ENCODE data around the gene DOCK10. TPM values are rescaled to one million over a fixed set of nuclear protein-coding genes. Genes with fewer than 3 reads are reported as not detected.

The DOCK10 gene
- total RNA-seq, 2 donors from 2014 or later = 2.0 to 3.4 TPM

DNA sequence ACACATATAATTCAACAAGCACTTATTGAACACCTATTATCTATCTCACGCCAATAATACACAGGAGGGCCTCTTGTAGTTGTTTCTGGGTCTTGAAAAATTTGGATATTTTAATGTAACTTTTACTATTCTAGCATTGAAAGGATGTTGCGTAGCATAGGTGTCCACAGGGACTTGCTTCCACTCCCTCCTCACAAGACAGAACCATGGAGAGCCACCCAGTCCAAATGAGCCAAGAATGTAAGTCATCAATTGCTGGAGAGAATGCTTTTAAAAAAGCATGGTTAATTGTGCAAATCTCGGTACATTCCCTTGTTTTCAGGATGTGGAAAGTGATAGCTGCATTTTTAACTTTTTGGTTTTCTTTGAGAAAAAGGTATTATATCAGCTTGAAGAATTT lies 46.8 kb downstream of the DOCK10 start:
- intact Hi-C loops (cut with DNase I) = no loop called here
- no peak for DNase-seq
- Histone ChIP-seq H3K9me3 (no peaks in the 10 kb centered on the region), H3K27me3 (no peaks in the 10 kb centered on the region), H3K4me3 (no peak overlapping the region), H3K27ac (no peak overlapping the region), H3K36me3 (replicated peaks in 1 of 2; ENCODE audit: insufficient read depth in 1 of 2, low read depth in 2 of 2) (no peaks in the 10 kb centered on the region), H3K4me1 (no peaks in the 10 kb centered on the region)
- WGBS, 2 donors = 73 to 74% methylated on average over 3 of the region's 3 CpGs
- no peak for ATAC-seq
- TF ChIP-seq POLR2A (IDR thresholded peaks at IDR 0.05) (no peak), CTCF (IDR thresholded peaks at IDR 0.05) (no peak)

- Histone ChIP-seq H3K27ac (no peak overlapping the region), H3K4me3 (no peak overlapping the region), H3K9me3 (no peaks in the 10 kb centered on the region), H3K36me3 (replicated peaks in 1 of 2; ENCODE audit: insufficient read depth in 1 of 2, low read depth in 2 of 2) (no peaks in the 10 kb centered on the region), H3K27me3 (no peaks in the 10 kb centered on the region), H3K4me1 (no peaks in the 10 kb centered on the region)
- WGBS, 2 donors = 53 to 69% methylated on average over 1 of the region's 1 CpG
- TF ChIP-seq CTCF (IDR thresholded peaks at IDR 0.05) (no peak), POLR2A (IDR thresholded peaks at IDR 0.05) (no peak)
- no peak for ATAC-seq
- DNase-seq = no peak
- intact Hi-C loops (cut with DNase I) = no loop called here
These were observed 47.9 kb downstream of the DOCK10 start for GRCh38 chr2:224994242-224994823.

GRCh38 chr2:224990710-224991109 lies 51.6 kb downstream of the DOCK10 start:
- H3K9me3 ChIP-seq = no peaks in the 10 kb centered on the region
- DNase-seq = no peak
- no peak for ATAC-seq
- 76 to 80% methylated on average over 3 of the region's 3 CpGs for WGBS, 2 donors
- intact Hi-C loops (cut with DNase I) = no loop called here
- TF ChIP-seq POLR2A (IDR thresholded peaks at IDR 0.05) (no peak), CTCF (IDR thresholded peaks at IDR 0.05) (no peak)
- H3K27ac ChIP-seq = no peak overlapping the region
- H3K4me1 ChIP-seq = no peaks in the 10 kb centered on the region
- no peaks in the 10 kb centered on the region for H3K36me3 ChIP-seq (replicated peaks in 1 of 2; ENCODE audit: insufficient read depth in 1 of 2, low read depth in 2 of 2)
- H3K4me3 ChIP-seq = no peak overlapping the region
- H3K27me3 ChIP-seq = no peaks in the 10 kb centered on the region

GRCh38 chr2:224987733-224988132 lies 54.5 kb downstream of the DOCK10 start:
- Histone ChIP-seq H3K27me3 (no peaks in the 10 kb centered on the region), H3K27ac (no peak overlapping the region), H3K36me3 (replicated peaks in 1 of 2; ENCODE audit: insufficient read depth in 1 of 2, low read depth in 2 of 2) (no peaks in the 10 kb centered on the region), H3K4me1 (no peaks in the 10 kb centered on the region), H3K9me3 (no peaks in the 10 kb centered on the region), H3K4me3 (no peak overlapping the region)
- DNase-seq (no peak), ATAC-seq (no peak)
- no peak for TF ChIP-seq POLR2A (IDR thresholded peaks at IDR 0.05)
- no peak for TF ChIP-seq CTCF (IDR thresholded peaks at IDR 0.05)
- WGBS, 2 donors = 71 to 79% methylated on average over 4 of the region's 4 CpGs
- intact Hi-C loops (cut with DNase I) = no loop called here

DNA sequence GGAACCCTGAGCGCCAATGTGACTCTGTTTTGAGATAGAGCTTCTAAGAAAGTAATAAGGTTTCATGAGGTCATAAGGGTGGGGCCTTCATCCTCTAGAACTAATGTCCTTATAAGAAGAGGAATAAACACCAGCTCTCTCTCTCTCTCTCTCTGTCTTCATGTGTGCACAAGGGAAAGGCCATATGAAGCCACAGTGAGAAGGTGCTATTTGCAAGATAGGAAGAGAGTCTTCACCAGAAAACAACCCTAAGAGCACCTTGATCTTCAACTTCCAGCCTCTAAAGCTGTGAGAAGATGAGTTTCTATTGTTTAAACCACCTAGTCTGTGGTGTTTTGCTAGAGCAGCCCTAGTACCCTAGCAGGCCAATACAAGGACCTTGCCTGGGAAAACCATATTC lies 55.8 kb downstream of the DOCK10 start:
- H3K9me3 ChIP-seq = no peaks in the 10 kb centered on the region
- H3K36me3 ChIP-seq (replicated peaks in 1 of 2; ENCODE audit: insufficient read depth in 1 of 2, low read depth in 2 of 2) = no peaks in the 10 kb centered on the region
- H3K4me1 ChIP-seq = no peaks in the 10 kb centered on the region
- DNase-seq (no peak), ATAC-seq (no peak)
- no peak overlapping the region for H3K27ac ChIP-seq
- no peak overlapping the region for H3K4me3 ChIP-seq
- TF ChIP-seq CTCF (IDR thresholded peaks at IDR 0.05) (no peak), POLR2A (IDR thresholded peaks at IDR 0.05) (no peak)
- intact Hi-C loops (cut with DNase I) = no loop called here
- 83 to 92% methylated on average over 1 of the region's 1 CpG for WGBS, 2 donors
- H3K27me3 ChIP-seq = no peaks in the 10 kb centered on the region
